Activated CD4-positive, alpha-beta T cell treated with anti-CD3 and anti-CD28 coated beads, Interleukin-2, amount 50 U/mL, for 4 hours (primary cell): ENCODE results near the gene PRR12.

Experiments used
- DNase-seq, 2 experiments: peaks; one replicate each; pipeline ENCODE4 v3.0.0-alpha.2; 2020

Gene PRR12, protein sequence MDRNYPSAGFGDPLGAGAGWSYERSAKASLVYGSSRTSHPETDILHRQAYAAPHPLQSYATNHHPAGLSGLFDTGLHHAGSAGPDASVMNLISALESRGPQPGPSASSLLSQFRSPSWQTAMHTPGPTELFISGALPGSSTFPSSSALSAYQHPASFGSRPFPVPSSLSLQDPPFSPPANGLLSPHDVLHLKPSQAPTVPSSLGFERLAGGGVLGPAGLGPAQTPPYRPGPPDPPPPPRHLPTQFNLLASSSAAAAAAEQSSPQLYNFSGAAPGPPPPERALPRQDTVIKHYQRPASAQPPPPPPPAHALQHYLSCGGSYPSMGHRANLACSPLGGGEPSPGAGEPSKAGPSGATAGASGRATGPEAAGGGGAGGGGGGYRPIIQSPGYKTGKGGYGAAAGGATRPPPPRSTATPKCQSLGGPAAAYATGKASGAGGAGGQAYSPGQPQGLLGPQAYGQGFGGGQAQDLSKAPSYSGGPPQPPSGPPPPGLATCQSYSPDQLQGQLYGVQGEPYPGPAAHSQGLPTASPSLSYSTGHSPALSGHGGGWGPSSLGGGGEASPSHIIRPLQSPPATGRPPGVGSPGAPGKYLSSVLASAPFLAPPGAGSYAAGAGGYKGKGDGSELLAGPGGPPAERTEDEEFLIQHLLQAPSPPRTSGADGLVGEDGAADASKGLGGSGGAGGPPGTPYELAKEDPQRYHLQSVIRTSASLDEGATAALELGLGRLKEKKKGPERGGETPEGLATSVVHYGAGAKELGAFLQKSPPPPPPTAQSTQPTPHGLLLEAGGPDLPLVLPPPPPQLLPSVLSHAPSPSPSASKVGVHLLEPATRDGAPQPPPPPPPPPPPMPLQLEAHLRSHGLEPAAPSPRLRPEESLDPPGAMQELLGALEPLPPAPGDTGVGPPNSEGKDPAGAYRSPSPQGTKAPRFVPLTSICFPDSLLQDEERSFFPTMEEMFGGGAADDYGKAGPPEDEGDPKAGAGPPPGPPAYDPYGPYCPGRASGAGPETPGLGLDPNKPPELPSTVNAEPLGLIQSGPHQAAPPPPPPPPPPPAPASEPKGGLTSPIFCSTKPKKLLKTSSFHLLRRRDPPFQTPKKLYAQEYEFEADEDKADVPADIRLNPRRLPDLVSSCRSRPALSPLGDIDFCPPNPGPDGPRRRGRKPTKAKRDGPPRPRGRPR (N-terminal part only)

DNA sequence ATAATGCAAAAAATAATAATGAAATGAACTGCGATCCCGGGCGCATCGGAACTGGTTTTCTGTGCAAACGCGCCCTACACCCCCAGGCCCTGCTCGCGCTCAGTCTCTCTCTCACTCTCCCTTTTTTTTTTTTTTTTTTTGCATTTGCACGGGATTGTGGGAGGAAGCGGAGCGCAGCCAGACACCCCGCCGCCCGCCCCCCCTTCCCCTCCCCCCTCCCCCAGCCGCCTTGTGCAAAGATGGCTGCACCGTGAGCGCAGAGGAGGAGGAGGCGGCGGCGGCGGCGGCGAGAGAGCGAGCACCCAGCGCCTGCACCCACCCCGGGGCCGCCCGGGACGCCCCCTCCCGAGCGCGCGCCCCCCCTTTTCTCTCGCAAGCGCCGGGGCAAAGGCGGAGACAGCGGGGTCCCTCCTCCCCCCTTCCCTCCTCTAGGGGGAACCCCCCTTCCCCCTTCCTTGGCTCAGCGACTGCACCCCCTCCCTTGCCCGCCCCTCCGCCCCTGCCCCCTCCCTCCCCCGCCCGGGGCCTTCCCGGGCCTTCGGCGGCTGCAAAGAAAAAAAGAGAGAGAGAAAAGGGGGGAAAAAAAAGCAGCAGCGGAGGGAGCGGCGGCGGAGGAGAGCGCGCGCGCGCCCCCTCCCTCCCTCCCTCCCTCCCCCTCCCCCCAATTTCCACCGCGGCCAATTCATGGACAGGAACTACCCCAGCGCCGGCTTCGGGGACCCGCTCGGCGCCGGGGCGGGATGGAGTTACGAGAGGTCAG lies at the start of gene PRR12:
Gene PRR12 (plus strand): TSS at position 212 of the 760 bp plus-strand sequence. CDS start 473 bp downstream, at position 685.
- DNase-seq: peak; percentile 52 to 63

DNA sequence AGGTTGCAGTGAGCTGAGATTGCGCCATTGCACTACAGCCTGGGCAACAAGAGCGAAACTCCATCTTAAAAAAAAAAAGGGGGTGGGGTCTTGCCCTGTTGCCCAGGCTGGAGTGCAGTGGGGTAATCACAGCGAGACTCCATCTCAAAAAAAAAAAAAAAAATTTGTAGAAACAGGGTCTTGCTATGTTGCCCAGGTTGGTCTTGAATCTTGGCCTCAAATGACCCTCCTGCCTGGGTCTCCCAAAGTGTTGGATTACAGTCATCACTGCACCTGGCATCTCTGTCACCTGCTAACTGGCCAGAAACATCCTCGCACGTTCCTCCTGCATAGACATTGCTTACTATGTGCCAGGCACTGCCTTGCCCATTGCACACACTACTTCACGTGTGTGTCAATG lies 49.1 kb upstream of the PRR12 start:
- DNase-seq: no peak

DNA sequence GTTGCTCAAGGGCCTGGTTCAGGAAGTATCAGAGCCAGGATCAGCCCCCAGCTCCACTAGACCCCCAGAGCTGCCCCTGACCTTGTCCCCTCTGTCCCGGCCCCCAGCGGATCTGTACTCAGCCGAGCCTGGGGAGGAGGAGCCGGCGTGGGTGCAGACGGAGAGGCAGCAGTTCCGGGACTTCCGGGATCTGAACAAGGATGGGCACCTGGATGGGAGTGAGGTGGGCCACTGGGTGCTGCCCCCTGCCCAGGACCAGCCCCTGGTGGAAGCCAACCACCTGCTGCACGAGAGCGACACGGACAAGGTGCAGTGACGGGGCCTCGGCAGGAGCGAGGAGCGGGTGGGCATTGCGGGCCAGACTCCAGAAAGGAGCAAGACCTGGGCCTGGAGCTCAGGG lies 48.5 kb upstream of the PRR12 start:
- no peak for DNase-seq

DNA sequence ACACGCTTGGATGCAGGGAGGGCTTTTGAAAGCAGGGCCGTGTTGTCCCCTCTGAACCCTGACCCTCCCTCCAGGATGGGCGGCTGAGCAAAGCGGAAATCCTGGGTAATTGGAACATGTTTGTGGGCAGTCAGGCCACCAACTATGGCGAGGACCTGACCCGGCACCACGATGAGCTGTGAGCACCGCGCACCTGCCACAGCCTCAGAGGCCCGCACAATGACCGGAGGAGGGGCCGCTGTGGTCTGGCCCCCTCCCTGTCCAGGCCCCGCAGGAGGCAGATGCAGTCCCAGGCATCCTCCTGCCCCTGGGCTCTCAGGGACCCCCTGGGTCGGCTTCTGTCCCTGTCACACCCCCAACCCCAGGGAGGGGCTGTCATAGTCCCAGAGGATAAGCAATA lies 48.0 kb upstream of the PRR12 start:
- no peak for DNase-seq

DNA sequence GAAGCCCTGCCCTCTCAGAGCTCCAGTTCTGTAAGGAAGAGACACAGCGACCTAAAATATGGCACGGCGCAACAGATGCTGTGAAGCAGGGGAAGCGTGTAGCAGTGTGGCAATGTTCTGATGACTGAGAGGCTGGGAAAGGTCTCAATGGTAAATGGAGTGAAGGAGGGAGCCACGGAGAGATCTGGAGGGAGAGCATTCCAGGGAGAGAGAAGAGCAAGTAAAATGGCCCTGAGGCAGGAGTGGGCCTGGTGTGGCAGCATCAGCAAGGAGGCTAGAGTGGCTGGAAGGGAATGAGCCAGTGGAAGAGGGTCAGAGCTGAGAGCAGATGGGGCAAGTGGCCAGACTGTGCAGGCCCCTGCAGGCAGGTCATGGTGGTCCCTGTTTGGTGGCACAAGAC lies 46.8 kb upstream of the PRR12 start:
- no peak for DNase-seq

DNA sequence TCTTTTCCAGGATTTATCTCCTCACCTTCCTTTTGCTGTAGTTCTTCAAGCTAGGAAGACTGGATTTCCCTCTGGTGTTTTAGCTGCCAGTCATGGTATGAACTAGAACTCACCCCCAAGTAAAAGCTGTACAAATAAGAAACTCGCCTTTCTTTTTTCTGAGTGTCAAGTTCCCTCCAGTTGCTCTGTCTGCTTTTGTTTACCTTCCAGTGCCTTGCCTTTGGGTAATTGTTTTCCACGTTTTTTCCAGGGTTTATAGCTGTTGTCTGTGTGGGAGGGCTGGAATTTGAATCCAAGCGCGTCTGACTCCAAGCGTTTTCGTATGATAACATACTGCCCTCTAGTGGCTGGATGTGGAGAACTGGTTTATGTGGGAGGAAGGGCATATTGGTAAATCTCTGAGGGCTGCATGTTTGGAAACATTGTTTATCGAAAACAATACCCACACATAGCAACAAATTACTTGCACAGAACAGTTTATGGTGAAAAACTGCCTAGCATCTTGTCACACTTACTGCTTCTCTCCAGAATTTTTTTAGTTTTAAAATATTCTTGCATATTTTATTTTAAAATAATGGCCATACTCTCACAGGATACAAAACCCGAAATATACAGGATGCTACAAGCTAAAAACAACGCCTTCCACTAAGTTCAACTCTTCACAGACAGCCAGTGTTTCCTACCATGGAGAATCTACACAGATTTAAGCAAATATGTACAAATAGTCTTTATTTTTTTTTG lies 44.0 kb upstream of the PRR12 start:
- peak; percentile 51 for DNase-seq

DNA sequence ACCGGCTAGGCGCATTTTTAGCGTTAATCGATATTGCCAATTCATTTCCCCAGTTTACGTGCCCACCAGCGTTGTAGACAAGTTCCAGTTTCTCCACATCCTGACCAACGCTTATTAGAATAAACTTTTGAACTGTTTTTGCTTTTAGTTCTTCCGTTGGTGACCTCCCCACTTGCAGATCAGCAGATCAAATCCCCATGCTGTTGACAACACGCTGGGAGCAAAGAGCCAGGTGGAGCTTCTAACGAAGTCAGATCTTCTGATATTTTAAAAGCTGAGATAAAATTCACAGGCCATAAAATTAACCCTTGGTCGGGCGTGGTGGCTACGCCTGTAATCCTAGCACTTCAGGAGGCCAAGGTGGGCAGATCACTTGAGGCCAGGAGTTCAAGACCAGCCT lies 41.9 kb upstream of the PRR12 start:
- DNase-seq: no peak

DNA sequence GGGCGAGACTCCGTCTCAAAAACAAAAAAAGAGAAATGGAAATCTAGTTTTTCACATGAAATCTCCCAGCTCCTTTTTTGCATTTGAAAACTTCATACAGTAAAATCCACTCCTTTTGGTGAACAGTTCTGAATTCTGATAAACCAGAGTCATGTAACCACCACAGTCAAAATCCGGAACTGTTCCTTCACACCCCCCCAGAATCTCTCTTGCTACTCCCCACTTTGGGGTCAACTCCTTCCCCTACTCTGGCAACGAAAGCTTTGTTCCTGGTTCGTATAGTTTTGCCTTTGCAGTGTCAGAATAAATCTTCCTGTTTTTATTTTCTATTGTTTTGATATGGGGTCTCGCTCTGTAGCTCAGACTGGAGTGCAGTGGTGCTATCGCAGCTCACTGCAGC lies 39.5 kb upstream of the PRR12 start:
- no peak for DNase-seq

DNA sequence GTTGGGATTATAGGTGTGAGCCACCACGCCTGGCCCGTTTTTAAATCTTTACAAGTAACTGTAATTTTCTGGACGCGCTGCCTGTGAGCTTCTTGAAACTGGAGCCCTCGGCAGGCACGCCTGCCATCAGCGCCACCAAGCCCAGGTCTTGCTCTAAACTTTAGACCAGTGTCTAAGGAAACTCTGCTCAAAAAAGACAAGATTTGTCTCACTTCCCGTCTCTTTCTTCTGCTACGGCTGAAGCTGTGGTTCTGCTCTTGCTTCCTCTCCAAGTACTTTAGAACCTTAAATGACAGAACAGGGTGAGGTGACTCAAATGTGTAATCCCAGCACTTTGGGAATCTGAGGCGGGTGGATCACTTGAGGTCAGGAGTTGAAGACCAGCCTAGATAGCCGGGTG lies 38.2 kb upstream of the PRR12 start:
- no peak for DNase-seq

DNA sequence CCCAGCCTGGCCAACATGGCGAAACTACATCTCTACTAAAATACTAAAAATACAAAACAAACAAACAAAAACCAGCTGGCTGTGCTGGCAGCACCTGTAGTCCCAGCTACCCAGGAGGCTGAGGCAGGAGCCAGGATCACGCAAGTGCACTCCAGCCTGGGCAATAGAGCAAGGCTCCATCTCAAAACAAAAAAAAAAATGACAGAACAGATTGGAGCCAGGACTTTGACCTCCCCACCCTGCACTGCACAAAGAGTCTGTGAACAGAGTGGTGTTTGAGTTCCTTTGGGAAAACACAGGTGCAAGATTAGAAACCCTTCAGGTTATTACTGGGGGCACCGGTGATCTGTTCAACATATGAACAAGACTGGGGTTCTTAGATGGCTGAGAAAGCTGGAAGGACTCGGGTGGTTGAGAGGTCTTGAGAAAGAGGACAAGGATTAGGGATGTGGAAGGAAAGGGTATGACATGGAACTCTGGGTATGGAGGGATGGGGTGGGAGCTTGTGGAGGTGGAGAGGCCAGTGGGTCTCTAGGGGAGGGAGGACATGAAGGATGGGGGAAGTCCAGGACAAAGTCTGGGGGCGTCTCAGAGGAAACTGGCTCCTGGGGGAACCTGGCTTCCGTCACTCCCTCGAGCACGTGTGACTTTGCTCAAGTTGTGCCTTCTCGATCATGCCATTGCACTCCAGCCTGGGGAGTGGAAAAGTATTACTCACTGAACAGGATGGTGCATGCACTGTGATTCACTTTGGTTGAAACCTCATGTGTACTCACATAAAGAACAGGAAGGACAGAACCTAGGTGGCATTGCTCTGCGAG lies 37.3 kb upstream of the PRR12 start:
- peak; percentile 59 to 63 for DNase-seq

DNA sequence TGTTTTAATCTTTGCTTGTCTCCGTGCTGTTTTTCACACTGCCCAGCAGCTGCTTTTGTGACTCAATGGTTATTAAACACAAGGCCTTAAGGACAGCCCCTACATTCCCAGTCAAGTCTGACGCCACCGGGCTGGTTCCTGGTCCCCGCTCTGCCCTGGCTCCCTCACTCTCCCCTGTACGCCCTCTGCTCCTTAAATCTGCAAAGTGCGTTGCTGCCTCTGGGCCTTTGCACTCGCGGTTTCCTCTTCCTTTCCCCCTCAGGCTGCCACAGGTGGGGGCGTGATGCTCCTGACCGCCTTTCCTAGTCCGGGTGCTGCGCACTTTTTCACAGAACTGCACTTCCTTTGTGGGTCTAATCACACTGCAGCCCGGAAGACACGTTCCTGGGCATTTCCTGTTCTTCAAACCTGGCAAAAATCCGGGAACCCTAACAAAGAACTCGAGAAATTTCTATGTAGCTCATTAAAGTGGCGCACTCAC lies 36.2 kb upstream of the PRR12 start:
- DNase-seq: no peak

DNA sequence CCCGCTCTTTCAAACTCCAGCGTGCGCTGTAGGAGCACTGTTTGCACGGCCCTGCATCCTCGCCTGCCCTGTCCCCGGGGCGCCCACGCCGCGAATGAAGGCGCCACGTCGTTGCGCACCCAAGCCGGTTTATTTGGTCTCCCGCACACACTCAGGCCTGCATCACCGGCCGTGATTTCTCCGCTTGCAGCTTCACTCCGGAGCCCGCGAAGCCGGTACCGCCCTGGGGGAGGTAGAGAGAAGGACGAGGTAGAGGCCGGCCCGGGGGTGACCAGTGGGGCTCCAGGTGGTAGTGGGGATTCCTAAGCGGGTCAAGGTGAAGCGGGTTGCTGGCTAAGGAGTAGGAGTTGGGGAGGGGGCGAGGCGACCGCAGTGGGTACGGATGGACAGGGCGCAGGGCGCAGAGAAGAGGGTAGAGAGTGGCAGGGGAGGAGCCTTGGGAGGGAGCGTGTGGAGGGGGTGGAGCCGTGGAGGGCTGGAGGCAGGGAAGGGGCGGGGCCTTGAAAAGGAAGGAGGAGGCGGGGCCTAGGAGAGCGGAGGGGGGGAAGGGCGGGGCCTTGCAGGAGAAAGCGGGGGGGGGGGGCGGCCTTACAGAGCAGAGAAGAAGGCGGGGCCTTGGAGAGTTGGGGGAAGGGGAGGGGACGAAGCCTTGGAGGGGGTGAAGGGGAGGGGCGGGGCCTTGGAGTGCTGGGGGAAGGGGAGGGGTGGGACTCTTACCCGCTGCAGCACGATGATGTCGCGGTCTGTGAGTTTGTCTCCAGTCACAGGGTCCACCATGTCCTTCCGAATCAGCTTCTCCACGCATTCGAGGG lies 35.2 kb upstream of the PRR12 start:
- peak; percentile 80 for DNase-seq

DNA sequence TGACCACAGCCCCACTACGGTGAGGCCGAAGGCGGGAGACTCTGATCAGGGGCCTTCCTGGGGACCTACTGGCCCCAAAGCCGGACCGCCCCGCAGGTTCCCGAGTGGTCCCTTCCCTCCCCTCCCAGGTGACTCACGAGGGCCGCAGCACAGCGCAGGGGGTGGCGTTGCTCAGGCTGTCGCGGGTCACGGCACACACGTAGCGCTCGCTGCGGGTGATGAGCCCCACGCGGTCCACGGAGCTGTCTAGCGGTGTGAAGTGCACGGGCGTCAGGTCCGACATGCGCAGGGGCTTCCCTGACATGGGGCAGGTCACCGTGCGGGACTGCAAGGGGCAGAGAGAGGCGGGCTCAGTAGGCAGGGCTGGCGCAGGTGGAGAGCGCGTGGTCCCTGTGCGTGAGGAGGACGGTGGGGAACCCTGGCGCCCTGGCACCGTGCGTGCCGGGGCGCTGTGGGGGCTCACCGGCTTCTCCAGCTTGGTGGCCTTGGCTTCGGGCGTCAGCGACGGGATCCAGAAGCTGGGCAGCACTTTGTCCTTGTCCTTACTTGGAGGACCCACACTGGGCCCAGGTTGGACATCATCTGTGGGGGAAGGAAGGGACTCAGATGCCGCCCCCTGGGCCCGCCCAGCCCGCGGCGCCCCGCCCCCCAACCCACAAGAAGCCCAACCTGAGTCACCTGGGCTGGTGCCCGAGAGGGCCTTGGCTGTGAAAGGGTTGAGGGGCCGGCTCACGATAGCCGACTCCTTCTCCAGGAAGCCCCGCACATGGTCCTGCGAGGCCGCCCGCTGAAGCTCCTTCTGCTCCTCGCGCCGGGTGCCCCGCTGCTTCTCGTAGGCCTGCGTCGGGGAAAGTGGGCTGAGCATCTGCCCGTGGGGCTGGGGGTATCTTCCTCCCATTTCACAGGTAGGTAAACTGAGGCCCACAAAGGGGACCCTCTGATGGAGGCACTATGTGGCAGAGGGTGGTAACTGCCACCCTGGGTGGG lies 34.3 kb upstream of the PRR12 start:
- no peak for DNase-seq

DNA sequence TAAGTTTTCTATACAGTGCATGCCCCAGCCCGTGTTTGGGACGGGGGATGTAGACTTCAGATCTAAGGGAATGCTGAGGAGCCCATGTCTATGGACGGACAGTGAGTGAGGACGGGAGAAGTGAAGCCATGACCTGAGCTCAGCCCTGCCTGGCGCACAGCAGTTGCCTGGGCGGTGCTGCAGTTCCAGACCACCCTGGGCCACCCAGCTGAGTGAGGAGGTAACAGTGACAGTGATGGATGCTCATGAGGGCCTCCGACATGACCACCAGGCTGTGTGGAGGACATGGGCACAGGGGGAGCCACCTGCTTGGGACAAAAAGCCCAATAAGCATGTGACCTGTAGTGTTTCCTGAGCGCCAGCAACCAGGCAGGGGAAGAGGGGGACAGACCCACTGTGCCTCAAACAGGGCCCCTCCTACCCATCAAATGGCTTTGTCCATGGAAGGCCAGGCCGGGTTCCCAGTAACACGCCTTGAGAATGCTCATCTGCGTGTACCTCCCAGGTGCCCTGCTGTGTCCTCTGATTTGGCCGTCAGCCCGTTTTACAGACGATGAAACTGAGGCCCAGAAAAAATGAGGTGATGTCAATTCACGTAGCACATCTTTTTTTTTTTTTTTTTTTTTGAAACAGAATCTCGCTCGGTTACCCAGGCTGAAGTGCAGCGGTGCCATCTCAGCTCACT lies 33.2 kb upstream of the PRR12 start:
- no peak for DNase-seq

DNA sequence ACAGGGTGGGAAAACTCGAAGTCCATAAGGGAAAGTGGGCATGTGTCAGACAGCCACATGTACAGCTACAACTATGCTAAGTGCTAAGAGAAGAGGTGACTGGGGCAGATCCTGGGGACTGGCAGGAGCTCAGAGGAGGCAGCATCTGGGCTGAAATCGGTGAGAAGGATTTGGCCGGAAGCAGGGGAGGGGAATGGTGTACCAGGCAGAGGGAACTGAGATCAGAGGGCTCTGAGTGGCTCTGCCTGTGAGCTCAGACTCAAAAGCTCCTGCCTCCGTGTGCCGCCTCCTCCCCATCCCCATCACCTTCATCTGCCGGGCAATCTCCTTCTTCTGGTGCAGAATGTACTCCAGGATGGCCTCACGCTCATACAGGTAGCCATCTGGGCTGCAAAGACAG lies 32.4 kb upstream of the PRR12 start:
- no peak for DNase-seq

DNA sequence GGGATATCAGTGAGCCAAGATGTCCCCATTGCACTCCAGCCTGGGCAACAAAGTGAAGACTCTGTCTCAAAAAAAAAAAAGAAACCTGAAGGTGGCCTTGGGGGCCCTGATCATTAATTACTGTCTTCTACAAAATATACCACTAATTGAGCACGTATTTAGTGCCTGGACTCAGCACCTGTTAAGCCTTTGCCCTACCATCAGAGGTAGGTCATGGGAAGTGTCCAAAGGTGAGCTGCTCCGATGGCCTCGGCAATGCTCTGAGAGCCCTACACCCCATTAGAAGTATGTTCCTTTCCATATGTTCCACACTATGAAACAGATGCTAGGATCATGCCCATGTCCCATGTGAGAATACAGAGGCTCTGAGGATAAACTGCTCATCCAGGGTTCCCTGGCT lies 31.5 kb upstream of the PRR12 start:
- no peak for DNase-seq

DNA sequence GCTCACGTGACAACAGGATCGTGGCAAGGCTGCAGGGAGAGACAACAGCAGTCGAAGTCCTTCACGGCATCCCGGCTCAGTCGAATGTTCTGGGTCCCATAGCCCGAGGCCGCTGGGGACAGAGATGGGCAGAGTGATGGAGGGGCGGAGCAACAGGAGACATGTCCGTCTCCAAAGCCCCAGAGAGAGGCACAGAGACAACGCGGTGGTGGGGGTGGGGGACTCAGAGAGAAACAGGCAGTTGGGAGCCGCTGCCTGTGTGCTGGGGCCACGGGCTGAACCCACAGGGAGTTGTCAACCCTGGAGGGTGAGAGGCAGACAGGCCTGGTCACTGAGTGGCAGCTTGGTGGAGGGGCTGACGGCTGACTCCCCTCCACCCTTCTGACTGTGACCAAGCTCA lies 31.1 kb upstream of the PRR12 start:
- no peak for DNase-seq

DNA sequence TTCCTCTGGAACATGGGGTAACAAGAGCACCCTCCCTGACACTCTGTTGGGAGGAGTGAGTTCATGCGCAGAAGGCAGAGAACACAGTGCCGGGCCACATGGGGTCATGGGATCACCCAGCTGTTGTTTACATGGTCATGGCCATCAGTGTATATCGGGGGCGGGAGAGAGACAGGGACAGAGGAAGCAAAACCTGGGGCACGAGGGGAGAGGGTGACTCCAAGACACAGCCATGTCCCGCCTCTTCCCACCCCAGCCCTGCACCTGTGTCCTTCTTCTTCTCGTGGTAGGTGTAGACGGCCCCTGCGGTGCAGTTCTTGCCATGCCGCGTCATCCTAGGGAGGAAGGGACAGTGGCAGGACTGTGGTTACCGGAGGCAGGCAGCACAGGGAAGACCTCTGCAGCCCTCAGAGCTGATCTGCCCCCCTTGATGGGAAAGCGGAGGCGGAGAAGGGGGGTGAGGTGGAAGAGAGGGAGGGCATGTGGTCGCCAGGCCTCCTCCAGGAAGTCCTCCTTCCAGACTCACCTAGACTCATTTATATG lies 30.6 kb upstream of the PRR12 start:
- peak in 1 of 2 experiments; percentile 33 for DNase-seq
